Trophoblast cell (in vitro differentiated cells and primary cell): ENCODE measurements around the gene ZNF274.

Source experiments
- DNase-seq, 2 donors: peaks; one replicate each; pipeline ENCODE4 v3.0.0-alpha.2; 2016
- H2AFZ ChIP-seq: 2 replicates; pipeline ENCODE4 v1.6.1; 2013; ENCODE audit warnings: low read length, moderate library complexity, mild to moderate bottlenecking; ENCODE audit not compliant: insufficient read depth, poor library complexity
- H2AK5ac ChIP-seq: 2 replicates; pipeline ENCODE4 v1.6.1; 2013; ENCODE audit warnings: mild to moderate bottlenecking, low read length
- H2BK120ac ChIP-seq: 2 replicates; pipeline ENCODE4 v1.6.1; 2013; ENCODE audit warnings: low read length, mild to moderate bottlenecking, moderate library complexity; ENCODE audit not compliant: insufficient read depth, poor library complexity
- H2BK12ac ChIP-seq: 2 replicates; pipeline ENCODE4 v1.6.1; 2013; ENCODE audit warnings: mild to moderate bottlenecking, low read length, moderate library complexity
- H2BK5ac ChIP-seq: 2 replicates; pipeline ENCODE4 v1.6.1; 2013; ENCODE audit warnings: low read length, low read depth, moderate library complexity, mild to moderate bottlenecking; ENCODE audit not compliant: poor library complexity
- H3K14ac ChIP-seq: 2 replicates; pipeline ENCODE4 v1.6.1; 2013; ENCODE audit warnings: mild to moderate bottlenecking, low read length
- H3K18ac ChIP-seq: 2 replicates; pipeline ENCODE4 v1.6.1; 2013; ENCODE audit warnings: mild to moderate bottlenecking, low read length
- H3K23ac ChIP-seq: 2 replicates; pipeline ENCODE4 v1.6.1; 2013; ENCODE audit warnings: low read length
- H3K27ac ChIP-seq: 2 replicates; pipeline ENCODE4 v1.5.1; 2013; ENCODE audit warnings: low read depth, mild to moderate bottlenecking, inconsistent platforms, low read length, moderate library complexity
- H3K27me3 ChIP-seq: 2 replicates; pipeline ENCODE4 v1.6.1; 2013; ENCODE audit warnings: inconsistent platforms, mild to moderate bottlenecking, low read length, moderate library complexity; ENCODE audit not compliant: insufficient read depth
- H3K36me3 ChIP-seq, 2 experiments: 1 replicate in 1 of 2; 2 replicates in 1 of 2; pipeline ENCODE4 v1.6.1; 2013; ENCODE audit warnings: low read length in 2 of 2, mild to moderate bottlenecking in 2 of 2, moderate library complexity in 1 of 2; ENCODE audit not compliant: insufficient read depth in 2 of 2, control insufficient read depth in 1 of 2
- H3K4ac ChIP-seq: 2 replicates; pipeline ENCODE4 v1.6.1; 2013; ENCODE audit warnings: low read depth, mild to moderate bottlenecking, low read length, moderate library complexity
- H3K4me1 ChIP-seq, 2 experiments: 1 replicate in 1 of 2; 2 replicates in 1 of 2; pipeline ENCODE4 v1.6.1; 2013; ENCODE audit warnings: low read length in 2 of 2, mild to moderate bottlenecking in 2 of 2, moderate library complexity in 1 of 2; ENCODE audit not compliant: insufficient read depth in 2 of 2, control insufficient read depth in 1 of 2
- H3K4me2 ChIP-seq: 2 replicates; pipeline ENCODE4 v1.6.1; 2013; ENCODE audit warnings: inconsistent platforms, mild to moderate bottlenecking, low read length, moderate library complexity
- H3K4me3 ChIP-seq: 2 replicates; pipeline ENCODE4 v1.5.1; 2013; ENCODE audit warnings: mild to moderate bottlenecking, low read depth, low read length, inconsistent platforms
- H3K79me1 ChIP-seq: one replicate; pipeline ENCODE4 v1.6.1; 2013; ENCODE audit warnings: low read length
- H3K79me2 ChIP-seq: 2 replicates; pipeline ENCODE4 v1.6.1; 2013; ENCODE audit warnings: low read length, mild to moderate bottlenecking; ENCODE audit not compliant: control insufficient read depth, insufficient read depth, poor library complexity
- H3K9ac ChIP-seq: 2 replicates; pipeline ENCODE4 v1.6.1; 2013; ENCODE audit warnings: mild to moderate bottlenecking, low read length
- H3K9me3 ChIP-seq: 2 replicates; pipeline ENCODE4 v1.6.1; 2013; ENCODE audit warnings: low read depth, mild to moderate bottlenecking, control low read depth, inconsistent platforms, low read length; ENCODE audit not compliant: insufficient read depth
- H4K12ac ChIP-seq: 2 replicates; pipeline ENCODE4 v1.6.1; 2013; ENCODE audit warnings: low read depth, mild to moderate bottlenecking, low read length, moderate library complexity
- H4K8ac ChIP-seq: 2 replicates; pipeline ENCODE4 v1.6.1; 2013; ENCODE audit warnings: low read depth, mild to moderate bottlenecking, low read length, moderate library complexity
- H4K91ac ChIP-seq: one replicate; pipeline ENCODE4 v1.6.1; 2013; ENCODE audit warnings: low read depth, mild to moderate bottlenecking, low read length, moderate library complexity
- whole genome bisulfite sequencing: extraction: QIAGEN DNeasy Blood & Tissue Kit; methylation state at CpG from one replicate; pipeline ENCODE4 v1.1.7; 2013; ENCODE audit warnings: missing lambda C conversion rate; ENCODE audit not compliant: insufficient read length, insufficient coverage; ENCODE audit errors: extremely low coverage; 5-methylcytosine and 5-hydroxymethylcytosine counted together

Gene ZNF274

DNA sequence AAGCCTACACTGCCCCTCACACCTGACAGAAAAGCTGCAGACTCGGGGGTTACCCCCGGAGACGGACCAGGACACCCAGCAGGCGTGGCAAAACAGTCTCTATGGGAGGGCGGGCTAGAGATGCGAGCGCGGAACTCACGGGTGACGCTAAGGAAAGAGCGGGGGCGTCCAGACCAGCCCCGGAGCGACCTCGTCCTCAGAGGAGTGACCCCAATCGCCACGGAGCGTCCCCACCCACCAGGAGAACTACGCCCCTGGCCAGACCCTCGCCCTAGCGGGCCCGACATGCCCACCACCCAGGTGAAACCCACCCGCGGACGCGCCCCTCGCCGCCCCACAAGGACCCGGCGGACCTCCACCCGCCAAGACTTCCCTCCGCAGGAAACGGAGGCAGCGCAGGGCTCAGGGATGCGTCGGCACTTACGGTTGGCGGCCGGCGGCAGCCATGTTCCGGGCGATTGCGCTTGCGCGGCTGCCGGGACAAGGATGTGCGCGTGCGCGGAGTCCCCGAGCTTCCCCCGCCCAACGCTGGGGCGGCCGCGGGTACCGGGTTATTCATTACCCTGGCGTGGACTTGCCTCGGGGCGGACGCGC lies 32.4 kb upstream of the ZNF274 start, which contains the start of gene ZNF329:
Gene ZNF329, minus strand, starts transcription at position 462 of the 594 bp plus-strand sequence. CDS start 21,286 bp downstream, outside the sequence.
- WGBS: no CpG with 5 or more reads among the region's 62 CpGs
- Histone ChIP-seq H3K4me1 (peaks cover 7 to 8% of the 10 kb centered on the region in 2 experiments), H3K79me2 (peaks cover 8% of the 10 kb centered on the region), H3K18ac (peak within 1 kb of the TSS; percentile 55), H3K4me2 (peak within 1 kb of the TSS; percentile 79), H2BK12ac (no peak within 1 kb of the TSS), H3K23ac (no peak within 1 kb of the TSS), H2BK120ac (peak within 1 kb of the TSS; percentile 67), H3K14ac (peak within 1 kb of the TSS; percentile 82), H2AK5ac (no peak within 1 kb of the TSS), H3K36me3 (peaks cover 4% of the 10 kb centered on the region in 2 experiments), H3K4ac (peak within 1 kb of the TSS; percentile 48), H3K4me3 (peak within 1 kb of the TSS; percentile 87), H3K9ac (peak within 1 kb of the TSS; percentile 94), H3K27me3 (no peaks in the 10 kb centered on the region), H4K91ac (peak within 1 kb of the TSS; percentile 69), H3K9me3 (peaks cover 10% of the 10 kb centered on the region), H2AFZ (peak within 1 kb of the TSS; percentile 80), H3K27ac (peak within 1 kb of the TSS; percentile 7), H2BK5ac (peak within 1 kb of the TSS; percentile 60), H4K8ac (peak within 1 kb of the TSS; percentile 96), H4K12ac (peak within 1 kb of the TSS; percentile 88), H3K79me1 (peaks cover 16% of the 10 kb centered on the region)
- DNase-seq: peak; percentile 89 to 95

GRCh38 chr19:58153386-58153785 lies 29.5 kb upstream of the ZNF274 start:
- no peak overlapping the region for H4K12ac ChIP-seq
- H3K4me2 ChIP-seq: peak overlapping the region; percentile 75
- H3K79me1 ChIP-seq: peaks cover 16% of the 10 kb centered on the region
- no peak overlapping the region for H2BK5ac ChIP-seq
- H3K4me3 ChIP-seq: no peak overlapping the region
- no peak overlapping the region for H3K4ac ChIP-seq
- H3K23ac ChIP-seq: no peak overlapping the region
- no peak overlapping the region for H4K91ac ChIP-seq
- no peak overlapping the region for H4K8ac ChIP-seq
- peak overlapping the region; percentile 93 for H3K27ac ChIP-seq
- no peak overlapping the region for H3K18ac ChIP-seq
- H3K14ac ChIP-seq: no peak overlapping the region
- no peaks in the 10 kb centered on the region for H3K27me3 ChIP-seq
- no CpG with 5 or more reads among the region's 2 CpGs for WGBS
- H2AK5ac ChIP-seq: no peak overlapping the region
- H3K9ac ChIP-seq: no peak overlapping the region
- peaks cover 9% of the 10 kb centered on the region for H3K9me3 ChIP-seq
- H3K79me2 ChIP-seq: peaks cover 8% of the 10 kb centered on the region
- H3K36me3 ChIP-seq: no peaks in the 10 kb centered on the region
- no peak overlapping the region for H2AFZ ChIP-seq
- DNase-seq: peak; percentile 14 to 79
- no peak overlapping the region for H2BK12ac ChIP-seq
- H2BK120ac ChIP-seq: no peak overlapping the region
- peaks cover 7 to 8% of the 10 kb centered on the region in 2 experiments for H3K4me1 ChIP-seq

- Histone ChIP-seq H3K4me3 (peak overlapping the region; percentile 88), H3K9ac (peak overlapping the region; percentile 94), H3K18ac (peak overlapping the region; percentile 83), H3K14ac (peak overlapping the region; percentile 92), H2BK5ac (peak overlapping the region; percentile 94), H3K4me2 (peak overlapping the region; percentile 75), H2AK5ac (no peak overlapping the region), H2BK120ac (peak overlapping the region; percentile 83), H3K23ac (no peak overlapping the region), H2AFZ (peak overlapping the region; percentile 85), H3K9me3 (peaks cover 9% of the 10 kb centered on the region), H3K4ac (peak overlapping the region; percentile 44), H3K36me3 (no peaks in the 10 kb centered on the region), H4K91ac (peak overlapping the region; percentile 77), H4K12ac (peak overlapping the region; percentile 89), H2BK12ac (no peak overlapping the region), H3K79me2 (peaks cover 8% of the 10 kb centered on the region), H3K27me3 (no peaks in the 10 kb centered on the region), H3K4me1 (peaks cover 7 to 8% of the 10 kb centered on the region in 2 experiments), H3K79me1 (peaks cover 16% of the 10 kb centered on the region), H3K27ac (peak overlapping the region; percentile 93), H4K8ac (peak overlapping the region; percentile 86)
- DNase-seq: peak; percentile 19 to 57
- WGBS: no CpG with 5 or more reads among the region's 12 CpGs
Measured at GRCh38 chr19:58154287-58154678, 28.6 kb upstream of the ZNF274 start.

DNA sequence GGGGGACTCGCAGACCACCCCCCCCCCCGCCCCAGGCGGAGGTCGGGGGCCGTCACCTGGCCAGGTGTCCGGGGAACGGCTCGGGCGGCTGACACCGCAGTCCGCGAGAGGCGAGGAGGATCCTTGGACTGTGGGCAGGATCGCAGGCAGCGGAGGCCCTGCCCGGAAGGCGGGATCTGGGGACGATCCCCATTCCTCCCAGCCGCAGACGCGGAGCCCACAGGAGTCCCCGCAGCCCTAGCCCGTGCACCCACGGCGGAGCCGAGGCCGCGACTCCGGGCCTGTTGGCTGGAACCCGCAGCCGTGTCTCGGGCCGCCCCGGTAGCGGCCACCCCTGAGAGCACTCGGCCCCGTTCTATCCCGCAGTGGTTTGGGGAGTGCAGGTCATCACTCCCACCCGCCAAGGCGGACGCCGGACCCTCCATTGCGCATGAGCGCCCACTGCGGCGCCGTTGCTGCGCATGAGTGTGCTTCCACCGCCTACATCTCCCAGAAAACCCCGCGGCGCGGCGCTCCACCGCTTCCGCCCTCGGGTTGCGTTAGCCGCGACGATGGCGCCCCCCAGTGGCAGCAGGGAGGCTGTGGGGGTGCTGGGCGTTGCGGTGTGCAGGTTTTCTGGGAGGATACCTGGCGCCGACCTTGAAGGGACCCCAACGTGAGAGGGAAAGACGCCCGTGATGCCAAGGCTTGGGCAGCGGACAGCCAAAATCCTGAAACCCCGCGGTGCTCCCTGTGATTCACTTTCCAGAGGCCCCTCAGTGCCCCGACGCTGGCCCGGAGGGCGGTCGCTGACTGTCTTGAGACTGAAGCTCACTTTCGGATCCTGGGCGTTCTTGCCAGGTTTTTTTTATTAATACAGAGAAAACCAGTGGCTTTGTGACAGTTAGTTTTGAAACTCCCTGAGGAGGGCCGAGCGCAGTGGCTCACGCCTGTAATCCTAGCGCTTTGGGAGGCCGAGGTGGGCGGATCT lies 27.9 kb upstream of the ZNF274 start:
- DNase-seq: peak; percentile 93 to 99
- H3K27me3 ChIP-seq: no peaks in the 10 kb centered on the region

More for the DNA sequence above, 27.9 kb upstream of the ZNF274 start:
- peak overlapping the region; percentile 91 for H2AFZ ChIP-seq
- peak overlapping the region; percentile 93 for H3K27ac ChIP-seq
- H3K23ac ChIP-seq: no peak overlapping the region
- H3K4ac ChIP-seq: peak overlapping the region; percentile 44
- peak overlapping the region; percentile 77 for H4K91ac ChIP-seq
- WGBS: no CpG with 5 or more reads among the region's 85 CpGs
- no peaks in the 10 kb centered on the region for H3K36me3 ChIP-seq
- H3K18ac ChIP-seq: peak overlapping the region; percentile 83
- peak overlapping the region; percentile 94 for H2BK5ac ChIP-seq
- no peak overlapping the region for H2AK5ac ChIP-seq
- H3K4me2 ChIP-seq: peak overlapping the region; percentile 80
- H4K12ac ChIP-seq: peak overlapping the region; percentile 89
- peak overlapping the region; percentile 86 for H4K8ac ChIP-seq
- H2BK12ac ChIP-seq: no peak overlapping the region
- H3K79me2 ChIP-seq: peaks cover 8% of the 10 kb centered on the region
- peak overlapping the region; percentile 83 for H2BK120ac ChIP-seq
- H3K4me3 ChIP-seq: peak overlapping the region; percentile 88
- H3K79me1 ChIP-seq: peaks cover 16% of the 10 kb centered on the region
- peak overlapping the region; percentile 94 for H3K9ac ChIP-seq
- peaks cover 9% of the 10 kb centered on the region for H3K9me3 ChIP-seq
- peak overlapping the region; percentile 92 for H3K14ac ChIP-seq
- H3K4me1 ChIP-seq: peaks cover 7 to 8% of the 10 kb centered on the region in 2 experiments
